ENCODE results near the gene TMEM132D. TPM values are rescaled to one million over a fixed set of nuclear protein-coding genes. Genes with fewer than 3 reads are reported as not detected.

TMEM132D gene
- total and polyA plus RNA-seq, 4 donors, result 0.01 to 0.14 (median 0.08) TPM

DNA sequence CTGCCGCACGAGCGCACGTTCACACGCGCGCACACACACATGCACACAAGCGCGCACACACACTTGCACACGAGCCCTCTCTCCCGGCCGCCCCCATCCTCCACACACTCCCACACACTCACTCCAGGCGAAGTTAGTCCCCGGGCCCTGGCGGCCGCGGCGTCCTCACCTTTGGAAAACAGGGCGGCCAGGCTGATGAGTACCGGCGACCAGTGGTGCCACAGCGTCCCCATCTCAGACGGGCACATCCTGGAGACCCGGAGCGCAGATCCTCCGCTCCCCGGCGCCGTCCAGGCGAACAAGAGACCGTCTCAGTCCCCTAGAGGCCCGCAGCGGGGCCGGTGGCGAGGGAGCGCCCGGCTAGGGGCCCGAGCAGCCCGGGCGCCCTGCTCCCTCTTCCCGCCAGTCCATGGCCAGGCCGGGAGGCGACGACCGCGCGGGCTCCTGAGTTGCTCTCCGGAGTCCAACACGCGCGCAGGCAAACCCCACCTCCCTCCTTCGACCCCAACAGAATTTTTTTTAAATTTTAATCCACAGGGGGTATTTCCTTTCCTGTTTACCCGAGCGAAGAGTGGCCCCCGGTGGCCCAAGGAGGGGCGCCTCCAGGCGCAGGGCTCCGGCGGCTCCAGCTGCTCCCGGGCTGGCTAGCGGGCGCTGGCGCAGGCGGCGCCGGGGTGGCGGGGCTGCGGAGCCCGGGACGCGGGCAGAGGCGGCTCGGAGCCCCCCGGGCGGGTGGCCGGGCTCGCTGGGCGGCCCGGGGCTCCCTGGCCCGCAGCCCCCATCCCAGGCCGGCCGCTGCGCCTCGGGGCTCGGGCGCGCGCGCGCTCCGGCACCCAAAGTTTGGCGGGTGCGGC is 506 bp downstream of the TMEM132D start (continued):
- TF ChIP-seq, protein P1, sequence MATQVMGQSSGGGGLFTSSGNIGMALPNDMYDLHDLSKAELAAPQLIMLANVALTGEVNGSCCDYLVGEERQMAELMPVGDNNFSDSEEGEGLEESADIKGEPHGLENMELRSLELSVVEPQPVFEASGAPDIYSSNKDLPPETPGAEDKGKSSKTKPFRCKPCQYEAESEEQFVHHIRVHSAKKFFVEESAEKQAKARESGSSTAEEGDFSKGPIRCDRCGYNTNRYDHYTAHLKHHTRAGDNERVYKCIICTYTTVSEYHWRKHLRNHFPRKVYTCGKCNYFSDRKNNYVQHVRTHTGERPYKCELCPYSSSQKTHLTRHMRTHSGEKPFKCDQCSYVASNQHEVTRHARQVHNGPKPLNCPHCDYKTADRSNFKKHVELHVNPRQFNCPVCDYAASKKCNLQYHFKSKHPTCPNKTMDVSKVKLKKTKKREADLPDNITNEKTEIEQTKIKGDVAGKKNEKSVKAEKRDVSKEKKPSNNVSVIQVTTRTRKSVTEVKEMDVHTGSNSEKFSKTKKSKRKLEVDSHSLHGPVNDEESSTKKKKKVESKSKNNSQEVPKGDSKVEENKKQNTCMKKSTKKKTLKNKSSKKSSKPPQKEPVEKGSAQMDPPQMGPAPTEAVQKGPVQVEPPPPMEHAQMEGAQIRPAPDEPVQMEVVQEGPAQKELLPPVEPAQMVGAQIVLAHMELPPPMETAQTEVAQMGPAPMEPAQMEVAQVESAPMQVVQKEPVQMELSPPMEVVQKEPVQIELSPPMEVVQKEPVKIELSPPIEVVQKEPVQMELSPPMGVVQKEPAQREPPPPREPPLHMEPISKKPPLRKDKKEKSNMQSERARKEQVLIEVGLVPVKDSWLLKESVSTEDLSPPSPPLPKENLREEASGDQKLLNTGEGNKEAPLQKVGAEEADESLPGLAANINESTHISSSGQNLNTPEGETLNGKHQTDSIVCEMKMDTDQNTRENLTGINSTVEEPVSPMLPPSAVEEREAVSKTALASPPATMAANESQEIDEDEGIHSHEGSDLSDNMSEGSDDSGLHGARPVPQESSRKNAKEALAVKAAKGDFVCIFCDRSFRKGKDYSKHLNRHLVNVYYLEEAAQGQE (IDR thresholded peaks at IDR 0.05), result no peak
- TF ChIP-seq RXRA (IDR thresholded peaks at IDR 0.05) (no peak), YY1 (IDR thresholded peaks at IDR 0.05) (no peak), TAF1 (conservative IDR thresholded peaks at IDR 0.05) (no peak), HNF4A (conservative IDR thresholded peaks at IDR 0.05) (no peak), FOXA1 (IDR thresholded peaks at IDR 0.05) (no peak)

GRCh38 chr12:129902371-129903091 is 1.3 kb downstream of the TMEM132D start:
- no peak for DNase-seq (ENCODE audit: low spot score)
- TF ChIP-seq FOXA2 (IDR thresholded peaks at IDR 0.05), result no peak
- TF ChIP-seq SP1 (IDR thresholded peaks at IDR 0.05), result no peak
- TF ChIP-seq, protein P1 (IDR thresholded peaks at IDR 0.05), result no peak
- TF ChIP-seq, protein P2, sequence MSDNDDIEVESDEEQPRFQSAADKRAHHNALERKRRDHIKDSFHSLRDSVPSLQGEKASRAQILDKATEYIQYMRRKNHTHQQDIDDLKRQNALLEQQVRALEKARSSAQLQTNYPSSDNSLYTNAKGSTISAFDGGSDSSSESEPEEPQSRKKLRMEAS (IDR thresholded peaks at IDR 0.05), result no peak
- TF ChIP-seq FOXA1 (IDR thresholded peaks at IDR 0.05), result no peak
- no peak for TF ChIP-seq JUND (IDR thresholded peaks at IDR 0.05)
- TF ChIP-seq YY1 (IDR thresholded peaks at IDR 0.05), result no peak
- peaks cover 0 to 4% (median under 1%) of the 10 kb centered on the region in 4 donors for H3K4me1 ChIP-seq (ENCODE audit: control insufficient read depth in 4 of 4, insufficient read depth in 4 of 4, low read length in 3 of 4)
- H3K27ac ChIP-seq (ENCODE audit: low read depth in 1 of 2, low read length in 2 of 2), result no peak overlapping the region
- no peaks in the 10 kb centered on the region for H3K36me3 ChIP-seq (ENCODE audit: control insufficient read depth in 4 of 4, insufficient read depth in 3 of 4, low read depth in 1 of 4, low read length in 3 of 4)
- no peak overlapping the region for H3K4me3 ChIP-seq (ENCODE audit: low read depth in 1 of 3, low read length in 3 of 3)
- no peaks in the 10 kb centered on the region for H3K9me3 ChIP-seq (ENCODE audit: control insufficient read depth in 4 of 4, low read length in 3 of 4)
- no peak overlapping the region for H3K9ac ChIP-seq (ENCODE audit: low read depth in 1 of 2, low read length in 2 of 2)
- H3K27me3 ChIP-seq (ENCODE audit: control insufficient read depth in 4 of 4, insufficient read depth in 4 of 4, low read length in 3 of 4), result peaks cover 0 to 27% (median 9%) of the 10 kb centered on the region in 4 donors
- WGBS, result 6% methylated on average over 19 of the region's 19 CpGs

- no peak overlapping the region for H3K27ac ChIP-seq (ENCODE audit: low read depth in 1 of 2, low read length in 2 of 2)
- DNase-seq (ENCODE audit: low spot score), result no peak
- no peaks in the 10 kb centered on the region for H3K36me3 ChIP-seq (ENCODE audit: control insufficient read depth in 4 of 4, insufficient read depth in 3 of 4, low read depth in 1 of 4, low read length in 3 of 4)
- H3K27me3 ChIP-seq (ENCODE audit: control insufficient read depth in 4 of 4, insufficient read depth in 4 of 4, low read length in 3 of 4), result peaks cover 0 to 27% (median 9%) of the 10 kb centered on the region in 4 donors
- no peak overlapping the region for H3K9ac ChIP-seq (ENCODE audit: low read depth in 1 of 2, low read length in 2 of 2)
- no peak overlapping the region for H3K4me3 ChIP-seq (ENCODE audit: low read depth in 1 of 3, low read length in 3 of 3)
- peaks cover 0 to 4% (median under 1%) of the 10 kb centered on the region in 4 donors for H3K4me1 ChIP-seq (ENCODE audit: control insufficient read depth in 4 of 4, insufficient read depth in 4 of 4, low read length in 3 of 4)
- WGBS, result 79% methylated on average over 2 of the region's 2 CpGs
- no peaks in the 10 kb centered on the region for H3K9me3 ChIP-seq (ENCODE audit: control insufficient read depth in 4 of 4, low read length in 3 of 4)
- TF ChIP-seq YY1 (IDR thresholded peaks at IDR 0.05) (no peak), GABPA (IDR thresholded peaks at IDR 0.05 in 1 of 2, conservative IDR thresholded peaks at IDR 0.05 in 1 of 2) (no peak), RXRA (IDR thresholded peaks at IDR 0.05) (no peak), EGR1 (IDR thresholded peaks at IDR 0.05; ENCODE audit: low read depth in 2 of 2) (no peak), CTCF (IDR thresholded peaks at IDR 0.05; ENCODE audit: low read depth, low read length, missing input control) (no peak), JUND (IDR thresholded peaks at IDR 0.05) (no peak)
- TF ChIP-seq, protein P1 (IDR thresholded peaks at IDR 0.05), result no peak
Observed at GRCh38 chr12:129901254-129901653, 2.6 kb downstream of the TMEM132D start.

Measured in liver (tissue), 9 donors.